Measurements from ENCODE around the gene GASK1B.

- TF ChIP-seq CTCF (IDR thresholded peaks at IDR 0.05), result no peak
- TF ChIP-seq POLR2A (IDR thresholded peaks at IDR 0.05), result no peak
These were observed 36.3 kb upstream of the GASK1B start for GRCh38 chr4:158208963-158209640.
